ENCODE measurements around the gene CBLB. TPM values are rescaled to one million over a fixed set of nuclear protein-coding genes. Genes with fewer than 3 reads are reported as not detected.
"Not testable (repeated sequence)": the region's sequence is repeated elsewhere in the genome, so short reads cannot be mapped to it uniquely, and the experiment has no call there.

The CBLB gene
- total RNA-seq, 1 experiment from 2014 or later, result 23.9 TPM

- no peak for TF ChIP-seq EZH2phosphoT487 (IDR thresholded peaks at IDR 0.05; ENCODE audit: borderline replicate concordance, low read length)
- TF ChIP-seq, protein P1, sequence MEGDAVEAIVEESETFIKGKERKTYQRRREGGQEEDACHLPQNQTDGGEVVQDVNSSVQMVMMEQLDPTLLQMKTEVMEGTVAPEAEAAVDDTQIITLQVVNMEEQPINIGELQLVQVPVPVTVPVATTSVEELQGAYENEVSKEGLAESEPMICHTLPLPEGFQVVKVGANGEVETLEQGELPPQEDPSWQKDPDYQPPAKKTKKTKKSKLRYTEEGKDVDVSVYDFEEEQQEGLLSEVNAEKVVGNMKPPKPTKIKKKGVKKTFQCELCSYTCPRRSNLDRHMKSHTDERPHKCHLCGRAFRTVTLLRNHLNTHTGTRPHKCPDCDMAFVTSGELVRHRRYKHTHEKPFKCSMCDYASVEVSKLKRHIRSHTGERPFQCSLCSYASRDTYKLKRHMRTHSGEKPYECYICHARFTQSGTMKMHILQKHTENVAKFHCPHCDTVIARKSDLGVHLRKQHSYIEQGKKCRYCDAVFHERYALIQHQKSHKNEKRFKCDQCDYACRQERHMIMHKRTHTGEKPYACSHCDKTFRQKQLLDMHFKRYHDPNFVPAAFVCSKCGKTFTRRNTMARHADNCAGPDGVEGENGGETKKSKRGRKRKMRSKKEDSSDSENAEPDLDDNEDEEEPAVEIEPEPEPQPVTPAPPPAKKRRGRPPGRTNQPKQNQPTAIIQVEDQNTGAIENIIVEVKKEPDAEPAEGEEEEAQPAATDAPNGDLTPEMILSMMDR (conservative IDR thresholded peaks at IDR 0.05; ENCODE audit: low read depth, low read length), result no peak
- TF ChIP-seq EZH2 (IDR thresholded peaks at IDR 0.05; ENCODE audit: low read length, unreplicated experiment), result no peak
- CTCF ChIA-PET, result no interaction called here
- POLR2A ChIA-PET (ENCODE audit: unreplicated experiment), result no interaction called here
- H2AFZ ChIP-seq (ENCODE audit: low read length), result no peak overlapping the region
- no TSS peak for BruUV-seq (replicated peaks)
- H3K27ac ChIP-seq (ENCODE audit: low read length), result no peak overlapping the region
- no peak overlapping the region for H3K9ac ChIP-seq (ENCODE audit: low read length)
- no peaks in the 10 kb centered on the region for H3K27me3 ChIP-seq (ENCODE audit: low read length)
- H3K9me2 ChIP-seq (replicated peaks; ENCODE audit: low read length), result no peaks in the 10 kb centered on the region
- no peaks in the 10 kb centered on the region for H3K36me3 ChIP-seq (ENCODE audit: low read depth, low read length)
- peaks cover 19% of the 10 kb centered on the region for H3K4me1 ChIP-seq (ENCODE audit: insufficient read depth, low read length)
- H3K4me2 ChIP-seq (ENCODE audit: low read length), result no peak overlapping the region
- H3F3A ChIP-seq (ENCODE audit: low read length, unreplicated experiment), result no peaks in the 10 kb centered on the region
- DNase-seq, result no peak
- H4K20me1 ChIP-seq (ENCODE audit: low read length), result no peaks in the 10 kb centered on the region
- no peak overlapping the region for H3K4me3 ChIP-seq (ENCODE audit: low read length)
- intact Hi-C loops (cut with micrococcal nuclease), result no loop called here
- ATAC-seq, result no peak
- no peaks in the 10 kb centered on the region for H3K9me3 ChIP-seq (ENCODE audit: low read length)
- no peaks in the 10 kb centered on the region for H3K79me2 ChIP-seq (ENCODE audit: low read length)
Observed at GRCh38 chr3:105821433-105821832, 47.4 kb downstream of the CBLB start.

DNA sequence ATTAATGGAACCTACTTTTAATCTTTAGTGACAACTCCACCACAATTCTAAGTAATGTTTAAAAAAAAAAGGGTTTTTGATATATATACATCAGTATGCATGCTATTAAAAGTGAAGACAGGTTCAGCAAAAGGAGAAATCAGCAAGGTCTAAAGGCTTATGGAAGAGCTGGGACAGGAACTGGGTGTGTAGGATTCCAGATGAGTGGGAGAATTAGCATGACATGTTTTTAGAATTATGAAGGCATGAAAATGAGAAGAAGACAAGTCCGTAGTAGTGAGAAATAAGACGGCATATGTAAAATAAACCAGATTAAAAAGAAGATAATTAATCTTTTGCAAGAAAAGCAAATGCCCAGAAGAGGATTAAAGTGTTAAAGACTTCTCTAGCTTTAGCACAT is 52.0 kb downstream of the CBLB start:
- no peaks in the 10 kb centered on the region for H3K9me3 ChIP-seq (ENCODE audit: low read length)
- no peaks in the 10 kb centered on the region for H4K20me1 ChIP-seq (ENCODE audit: low read length)
- ATAC-seq, result no peak
- H3K27me3 ChIP-seq (ENCODE audit: low read length), result no peaks in the 10 kb centered on the region
- no peaks in the 10 kb centered on the region for H3K36me3 ChIP-seq (ENCODE audit: low read depth, low read length)
- H3K4me2 ChIP-seq (ENCODE audit: low read length), result no peak overlapping the region
- TF ChIP-seq, protein P1 (conservative IDR thresholded peaks at IDR 0.05; ENCODE audit: low read depth, low read length), result no peak
- TF ChIP-seq EZH2phosphoT487 (IDR thresholded peaks at IDR 0.05; ENCODE audit: borderline replicate concordance, low read length), result no peak
- no peak for TF ChIP-seq EZH2 (IDR thresholded peaks at IDR 0.05; ENCODE audit: low read length, unreplicated experiment)
- H3K9me2 ChIP-seq (replicated peaks; ENCODE audit: low read length), result no peaks in the 10 kb centered on the region
- H3K4me1 ChIP-seq (ENCODE audit: insufficient read depth, low read length), result peaks cover 14% of the 10 kb centered on the region
- POLR2A ChIA-PET (ENCODE audit: unreplicated experiment), result no interaction called here
- H3K27ac ChIP-seq (ENCODE audit: low read length), result no peak overlapping the region
- no TSS peak for BruUV-seq (replicated peaks)
- no peak overlapping the region for H2AFZ ChIP-seq (ENCODE audit: low read length)
- H3K79me2 ChIP-seq (ENCODE audit: low read length), result no peaks in the 10 kb centered on the region
- CTCF ChIA-PET, result no interaction called here
- no peak overlapping the region for H3K9ac ChIP-seq (ENCODE audit: low read length)
- no peak overlapping the region for H3K4me3 ChIP-seq (ENCODE audit: low read length)
- intact Hi-C loops (cut with micrococcal nuclease), result no loop called here
- peaks cover 5% of the 10 kb centered on the region for H3F3A ChIP-seq (ENCODE audit: low read length, unreplicated experiment)
- no peak for DNase-seq

DNA sequence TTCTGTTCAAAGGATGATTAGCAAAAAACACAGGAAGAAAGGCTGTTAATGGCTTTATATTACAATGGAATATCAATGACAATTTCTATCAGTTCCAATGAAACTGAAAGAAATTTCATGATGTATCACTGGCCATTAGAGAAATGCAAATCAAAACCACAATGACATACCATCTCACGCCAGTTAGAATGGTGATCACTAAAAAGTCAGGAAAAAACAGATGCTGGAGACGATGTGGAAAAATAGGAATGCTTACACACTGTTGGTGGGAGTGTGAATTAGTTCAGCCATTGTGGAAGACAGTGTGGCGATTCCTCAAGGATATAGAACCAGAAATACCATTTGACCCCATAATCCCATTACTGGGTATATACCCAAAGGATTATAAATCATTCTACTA is 53.5 kb downstream of the CBLB start:
- H3K27ac ChIP-seq (ENCODE audit: low read length); H2AFZ ChIP-seq (ENCODE audit: low read length); H4K20me1 ChIP-seq (ENCODE audit: low read length); H3F3A ChIP-seq (ENCODE audit: low read length, unreplicated experiment); H3K9me2 ChIP-seq (replicated peaks; ENCODE audit: low read length); BruUV-seq (replicated peaks); H3K4me3 ChIP-seq (ENCODE audit: low read length); CTCF ChIA-PET; DNase-seq; H3K9me3 ChIP-seq (ENCODE audit: low read length); H3K79me2 ChIP-seq (ENCODE audit: low read length); H3K36me3 ChIP-seq (ENCODE audit: low read depth, low read length); H3K9ac ChIP-seq (ENCODE audit: low read length); intact Hi-C loops (cut with micrococcal nuclease); POLR2A ChIA-PET (ENCODE audit: unreplicated experiment); H3K27me3 ChIP-seq (ENCODE audit: low read length); ATAC-seq; H3K4me2 ChIP-seq (ENCODE audit: low read length): not testable (repeated sequence)
- H3K4me1 ChIP-seq (ENCODE audit: insufficient read depth, low read length), result peaks cover 25% of the 10 kb centered on the region

Measured in PC-3 (cell line).